K562 (cell line): Measurements from ENCODE around the gene PRR11. TPM values are rescaled to one million over a fixed set of nuclear protein-coding genes. Genes with fewer than 3 reads are reported as not detected.
A peak's percentile ranks its signal among the peaks of the same experiment; 100 is the strongest.

Source experiments
- AFF4 ChIP-seq: sonication (generic); formaldehyde crosslinking; IDR thresholded peaks from 2 replicates; pipeline ENCODE4 v1.8.0; 2023; ENCODE audit warnings: mild to moderate bottlenecking, missing genetic modification reagents
- CBX1 ChIP-seq: sonication (generic); IDR thresholded peaks from 2 replicates; pipeline ENCODE4 v1.6.1; 2016; ENCODE audit warnings: antibody characterized with exemption, low read depth, mild to moderate bottlenecking
- CCAR2 ChIP-seq: fragments of 200-400 bp; formaldehyde crosslinking; IDR thresholded peaks from 2 replicates; pipeline ENCODE4 v1.6.1; 2017; ENCODE audit warnings: mild to moderate bottlenecking, low read depth, low read length
- CEBPZ ChIP-seq: fragments of 150-350 bp; IDR thresholded peaks from 2 replicates; pipeline ENCODE4 v1.6.1; 2014; ENCODE audit warnings: low read depth, mild to moderate bottlenecking, low read length, borderline replicate concordance
- ELF4 ChIP-seq: fragments of 450-650 bp; formaldehyde crosslinking; IDR thresholded peaks from 2 replicates; pipeline ENCODE4 v1.4.0; 2022; ENCODE audit warnings: missing genetic modification characterization
- FOXP1 ChIP-seq: sonication (generic); formaldehyde crosslinking; IDR thresholded peaks from 2 replicates; pipeline ENCODE4 v1.8.0; 2022; ENCODE audit warnings: mild to moderate bottlenecking, missing genetic modification reagents
- HES1 ChIP-seq: fragments of 450-650 bp; IDR thresholded peaks from 2 replicates; pipeline ENCODE4 v1.6.1; 2016; ENCODE audit warnings: low read depth, mild to moderate bottlenecking, moderate library complexity
- NFXL1 ChIP-seq: fragments of 450-650 bp; formaldehyde crosslinking; IDR thresholded peaks from 2 replicates; pipeline ENCODE4 v1.4.0; 2021; ENCODE audit warnings: mild to moderate bottlenecking
- NR1H2 ChIP-seq: sonication (generic); formaldehyde crosslinking; IDR thresholded peaks from 2 replicates; pipeline ENCODE4 v1.4.0; 2020; ENCODE audit warnings: mild to moderate bottlenecking, missing genetic modification reagents
- PURB ChIP-seq: sonication (generic); formaldehyde crosslinking; IDR thresholded peaks from 2 replicates; pipeline ENCODE4 v1.9.0; 2021; ENCODE audit warnings: low read depth, mild to moderate bottlenecking, missing genetic modification reagents
- TOE1 ChIP-seq, 2 experiments: fragments of 450-650 bp in 1 of 2; sonication (generic) in 1 of 2; formaldehyde crosslinking in 1 of 2; IDR thresholded peaks; 2 replicates each; pipeline versions ENCODE4 v1.7.1 to v1.8.0; 2016 to 2022; ENCODE audit warnings: borderline replicate concordance in 2 of 2, mild to moderate bottlenecking in 2 of 2, antibody characterized with exemption in 1 of 2, inconsistent platforms in 1 of 2, low read depth in 1 of 2, missing genetic modification reagents in 1 of 2, moderate library complexity in 1 of 2
- ZFP91 ChIP-seq: sonication (generic); formaldehyde crosslinking; IDR thresholded peaks from 2 replicates; pipeline ENCODE4 v1.8.0; 2022; ENCODE audit warnings: mild to moderate bottlenecking, missing genetic modification reagents
- ZNF175 ChIP-seq: fragments of 200-800 bp; sonication (Bioruptor generic); IDR thresholded peaks from 2 replicates; pipeline ENCODE4 v1.6.1; 2016; ENCODE audit warnings: low read depth, mild to moderate bottlenecking, missing genetic modification characterization, missing compliant biosample characterization
- ZNF3 ChIP-seq: fragments of 250-450 bp; sonication (Bioruptor Pico); IDR thresholded peaks from 2 replicates; pipeline ENCODE4 v1.5.0; 2021; ENCODE audit warnings: mild to moderate bottlenecking, moderate library complexity
- ZNF707 ChIP-seq: fragments of 250-450 bp; sonication (Bioruptor Pico); conservative IDR thresholded peaks from 2 replicates; pipeline ENCODE4 v1.8.0; 2022; ENCODE audit warnings: inconsistent platforms, mild to moderate bottlenecking, moderate library complexity
- ZSCAN29 ChIP-seq: fragments of 450-650 bp; IDR thresholded peaks from 2 replicates; pipeline ENCODE4 v1.6.1; 2017
- polyA plus RNA-seq, 8 experiments: library from polyadenylated mRNA; depleted of rRNA in 4 of 8; stranded (reverse) in 5 of 8; unstranded in 3 of 8; fragments of >200 nt; fragmentation: Nextera tagmentation in 2 of 8; fragmentation: Illumina TruSeq in 1 of 8; extraction: Ambion mirVana in 2 of 8; extraction: Trizol in 1 of 8; gene quantifications; 2 replicates each; pipeline versions ENCODE4 v1.2.1 to v1.2.3, GENCODE V29; 2011 to 2014; ENCODE audit warnings: inconsistent platforms in 1 of 8, missing spikeins in 1 of 8
- total RNA-seq, 7 experiments: library from RNA; depleted of rRNA in 6 of 7; stranded (reverse); fragments of >200 nt in 6 of 7; fragmentation: Illumina TruSeq in 2 of 7; extraction: Trizol in 2 of 7; gene quantifications; 2 replicates each; pipeline versions ENCODE4 v1.2.1 to v1.2.3, GENCODE V29; 2011 to 2021; ENCODE audit warnings: low replicate concordance in 1 of 7

The PRR11 gene
- total and polyA plus RNA-seq, 9 of the 15 experiments (the other 6 are each of a cell fraction or from before 2014, with no cell fraction given), result 13.3 to 75.2 (median 46.4) TPM

GRCh38 chr17:59155439-59156177 is at the start of gene PRR11 (continued):
- TF ChIP-seq ZNF175 (CRISPR knock-in tag) (no peak), ZFP91 (CRISPR knock-in tag) (no peak), HES1 (no peak), ZSCAN29 (no peak), TOE1 (IDR thresholded peaks at IDR 0.05; ENCODE audit: borderline replicate concordance) (peak; percentile 59; the same call in 1 of the 2 replicates), TOE1 (CRISPR knock-in tag; IDR thresholded peaks at IDR 0.05; ENCODE audit: borderline replicate concordance, low read depth) (no peak), ZNF3 (CRISPR knock-in tag) (no peak), AFF4 (CRISPR knock-in tag) (peak; percentile 92), NR1H2 (CRISPR knock-in tag) (no peak), CEBPZ (no peak), ZNF707 (CRISPR knock-in tag) (no peak), NFXL1 (CRISPR knock-in tag) (no peak), CBX1 (no peak), CCAR2 (no peak), PURB (CRISPR knock-in tag) (no peak), ELF4 (CRISPR knock-in tag) (0 out of 2 replicates have a peak, but pooled peaks have one; percentile 22), FOXP1 (CRISPR knock-in tag) (no peak)
